Activated CD8-positive, alpha-beta T cell treated with anti-CD3 and anti-CD28 coated beads for 36 hours (primary cell): ENCODE data around the gene TMEM212. TPM values are rescaled to one million over a fixed set of nuclear protein-coding genes. Genes with fewer than 3 reads are reported as not detected.

Source experiments
- ATAC-seq: fragments of 200-7000 bp; cut with Tn5 transposase; one replicate; pipeline ENCODE4 v1.10.0; 2021; ENCODE audit warnings: mild to moderate bottlenecking, moderate library complexity
- CTCF ChIA-PET: fragments of 350-600 bp; sonication (Branson Sonifier 250); formaldehyde crosslinking; loops from one replicate; lab custom pipeline; 2021; ENCODE audit warnings: antibody characterized with exemption; lab: Charles Lee
- POLR2A ChIA-PET: fragments of 350-600 bp; sonication (Branson Sonifier 250); formaldehyde crosslinking; loops from one replicate; lab custom pipeline; 2021; ENCODE audit warnings: antibody characterized with exemption; lab: Charles Lee
- DNase-seq: peaks from one replicate; pipeline ENCODE4 v3.0.0-alpha.2; 2020
- H3K27ac Mint-ChIP-seq: one replicate; pipeline ENCODE4 v1.8.0; 2021; ENCODE audit warnings: mild to moderate bottlenecking, mixed read lengths
- H3K27me3 Mint-ChIP-seq: one replicate; pipeline ENCODE4 v1.8.0; 2021; ENCODE audit warnings: mixed read lengths
- H3K36me3 Mint-ChIP-seq: one replicate; pipeline ENCODE4 v1.8.0; 2021; ENCODE audit warnings: low read depth, mixed read lengths
- H3K4me1 Mint-ChIP-seq: one replicate; pipeline ENCODE4 v1.8.0; 2021; ENCODE audit warnings: low read depth, mixed read lengths
- H3K4me3 Mint-ChIP-seq: one replicate; pipeline ENCODE4 v1.8.0; 2021; ENCODE audit warnings: mild to moderate bottlenecking, moderate library complexity, mixed read lengths
- H3K9me3 Mint-ChIP-seq: one replicate; pipeline ENCODE4 v1.8.0; 2021; ENCODE audit warnings: mixed read lengths
- CTCF ChIP-seq: fragments of 200-600 bp; IDR thresholded peaks from one replicate; pipeline ENCODE4 v1.8.0; 2022; ENCODE audit warnings: antibody characterized with exemption, mild to moderate bottlenecking
- intact Hi-C: fragments of 100-400 bp; cut with micrococcal nuclease; formaldehyde crosslinking; loops from one replicate; pipeline ENCODE4 v1.10.0; 2022
- total RNA-seq, 2 experiments: library from RNA; stranded (reverse); gene quantifications; one replicate each; pipeline ENCODE4 v1.2.3, GENCODE V29; 2021

TMEM212 gene
- total RNA-seq = not detected

GRCh38 chr3:171842864-171843518, at the start of gene TMEM212:
TSS of gene TMEM212 (plus strand) at chr3:171843349. CDS start at chr3:171843384, 35 bp downstream.
- peaks cover 21% of the 10 kb centered on the region for H3K4me1 Mint-ChIP-seq
- CTCF ChIA-PET = no interaction called here
- no peak for ATAC-seq
- H3K36me3 Mint-ChIP-seq = no peaks in the 10 kb centered on the region
- DNase-seq = no peak
- peaks cover 10% of the 10 kb centered on the region for H3K27me3 Mint-ChIP-seq
- H3K9me3 Mint-ChIP-seq = no peaks in the 10 kb centered on the region
- POLR2A ChIA-PET = no interaction called here
- TF ChIP-seq CTCF = no peak
- no peak within 1 kb of the TSS for H3K27ac Mint-ChIP-seq
- H3K4me3 Mint-ChIP-seq = no peak within 1 kb of the TSS
- intact Hi-C loops = no loop called here

GRCh38 chr3:171796625-171797264, 46.4 kb upstream of the TMEM212 start:
- H3K4me1 Mint-ChIP-seq = no peaks in the 10 kb centered on the region
- intact Hi-C loops = no loop called here
- CTCF ChIA-PET = no interaction called here
- POLR2A ChIA-PET = no interaction called here
- no peak overlapping the region for H3K27ac Mint-ChIP-seq
- no peak overlapping the region for H3K4me3 Mint-ChIP-seq
- TF ChIP-seq CTCF = no peak
- H3K36me3 Mint-ChIP-seq = no peaks in the 10 kb centered on the region
- ATAC-seq (no peak), DNase-seq (no peak)
- no peaks in the 10 kb centered on the region for H3K27me3 Mint-ChIP-seq
- H3K9me3 Mint-ChIP-seq = no peaks in the 10 kb centered on the region

GRCh38 chr3:171797265-171797679, 45.9 kb upstream of the TMEM212 start:
- Mint-ChIP-seq H3K36me3 (no peaks in the 10 kb centered on the region), H3K4me1 (no peaks in the 10 kb centered on the region), H3K4me3 (no peak overlapping the region), H3K27me3 (no peaks in the 10 kb centered on the region), H3K27ac (no peak overlapping the region), H3K9me3 (no peaks in the 10 kb centered on the region)
- ATAC-seq (no peak), DNase-seq (no peak)
- ChIA-PET POLR2A (no interaction called here), CTCF (interaction anchor here (0.6 kb wide), 1 partner anchor 534 kb away, joined by 3 read pairs; no protein-coding TSS in a partner anchor)
- no peak for TF ChIP-seq CTCF
- intact Hi-C loops = no loop called here

- intact Hi-C loops = no loop called here
- Mint-ChIP-seq H3K9me3 (no peaks in the 10 kb centered on the region), H3K4me1 (no peaks in the 10 kb centered on the region), H3K27ac (no peak overlapping the region), H3K36me3 (no peaks in the 10 kb centered on the region), H3K4me3 (no peak overlapping the region), H3K27me3 (no peaks in the 10 kb centered on the region)
- ChIA-PET CTCF (interaction anchor here (0.6 kb wide), 1 partner anchor 533 kb away, joined by 3 read pairs; no protein-coding TSS in a partner anchor), POLR2A (no interaction called here)
- DNase-seq (no peak), ATAC-seq (no peak)
- TF ChIP-seq CTCF = no peak
These were observed 45.3 kb upstream of the TMEM212 start for GRCh38 chr3:171797873-171798272.

- CTCF ChIA-PET = no interaction called here
- no peak for DNase-seq
- POLR2A ChIA-PET = no interaction called here
- Mint-ChIP-seq H3K27me3 (no peaks in the 10 kb centered on the region), H3K27ac (no peak overlapping the region), H3K36me3 (no peaks in the 10 kb centered on the region), H3K4me1 (no peaks in the 10 kb centered on the region), H3K4me3 (no peak overlapping the region), H3K9me3 (no peaks in the 10 kb centered on the region)
- no peak for TF ChIP-seq CTCF
- ATAC-seq = no peak
- intact Hi-C loops = no loop called here
These were observed 43.6 kb upstream of the TMEM212 start for GRCh38 chr3:171799501-171799900.
